ENCODE measurements around the gene NME1. TPM values are rescaled to one million over a fixed set of nuclear protein-coding genes. Genes with fewer than 3 reads are reported as not detected.

Gene NME1
- polyA plus RNA-seq, 1 donor from 2014 or later = 262 TPM

- Histone ChIP-seq H3K79me2 (replicated peaks; ENCODE audit: insufficient read depth, low read length) (no peaks in the 10 kb centered on the region), H3K9ac (ENCODE audit: low read length) (no peak overlapping the region), H3K9me2 (ENCODE audit: insufficient read depth, low read length) (no peaks in the 10 kb centered on the region), H4K20me1 (ENCODE audit: insufficient read depth) (no peaks in the 10 kb centered on the region), H3K9me3 (ENCODE audit: low read length) (no peaks in the 10 kb centered on the region), H3K36me3 (ENCODE audit: insufficient read depth, low read length) (peaks cover 17% of the 10 kb centered on the region), H3K27ac (ENCODE audit: low read length) (no peak overlapping the region), H2AFZ (ENCODE audit: low read depth, low read length) (no peak overlapping the region), H3K4me2 (ENCODE audit: low read length) (no peak overlapping the region), H3F3A (ENCODE audit: insufficient read depth, low read length, poor library complexity, severe bottlenecking) (no peaks in the 10 kb centered on the region), H3K27me3 (ENCODE audit: insufficient read depth, low read depth, low read length) (no peaks in the 10 kb centered on the region), H3K4me3 (ENCODE audit: low read length) (no peak overlapping the region)
- TF ChIP-seq EZH2 (IDR thresholded peaks at IDR 0.05; ENCODE audit: borderline replicate concordance, insufficient read depth, low read length, poor library complexity, severe bottlenecking) (no peak), TAF1 (IDR thresholded peaks at IDR 0.05; ENCODE audit: low read depth) (no peak), CTCF (IDR thresholded peaks at IDR 0.05; ENCODE audit: poor library complexity, severe bottlenecking) (no peak), MXI1 (conservative IDR thresholded peaks at IDR 0.05; ENCODE audit: poor library complexity, severe bottlenecking) (no peak), SMC3 (conservative IDR thresholded peaks at IDR 0.05; ENCODE audit: poor library complexity) (no peak), RAD21 (conservative IDR thresholded peaks at IDR 0.05) (no peak), EP300 (conservative IDR thresholded peaks at IDR 0.05; ENCODE audit: poor library complexity, severe bottlenecking) (no peak), POLR2AphosphoS5 (IDR thresholded peaks at IDR 0.05) (no peak), REST (IDR thresholded peaks at IDR 0.05; ENCODE audit: borderline replicate concordance) (no peak)
Observed at GRCh38 chr17:51180486-51180885, 27.1 kb downstream of the NME1 start.

- Histone ChIP-seq H4K20me1 (ENCODE audit: insufficient read depth) (no peaks in the 10 kb centered on the region), H3K27ac (ENCODE audit: low read length) (no peak overlapping the region), H3K36me3 (ENCODE audit: insufficient read depth, low read length) (peaks cover 18% of the 10 kb centered on the region), H3F3A (ENCODE audit: insufficient read depth, low read length, poor library complexity, severe bottlenecking) (no peaks in the 10 kb centered on the region), H3K4me2 (ENCODE audit: low read length) (no peak overlapping the region), H3K27me3 (ENCODE audit: insufficient read depth, low read depth, low read length) (no peaks in the 10 kb centered on the region), H3K9me2 (ENCODE audit: insufficient read depth, low read length) (no peaks in the 10 kb centered on the region), H3K9ac (ENCODE audit: low read length) (no peak overlapping the region), H3K9me3 (ENCODE audit: low read length) (no peaks in the 10 kb centered on the region), H3K4me3 (ENCODE audit: low read length) (no peak overlapping the region), H2AFZ (ENCODE audit: low read depth, low read length) (no peak overlapping the region), H3K79me2 (replicated peaks; ENCODE audit: insufficient read depth, low read length) (no peaks in the 10 kb centered on the region)
- TF ChIP-seq EP300 (conservative IDR thresholded peaks at IDR 0.05; ENCODE audit: poor library complexity, severe bottlenecking) = no peak
- no peak for TF ChIP-seq POLR2AphosphoS5 (IDR thresholded peaks at IDR 0.05)
- TF ChIP-seq EZH2 (IDR thresholded peaks at IDR 0.05; ENCODE audit: borderline replicate concordance, insufficient read depth, low read length, poor library complexity, severe bottlenecking) = no peak
- no peak for TF ChIP-seq MXI1 (conservative IDR thresholded peaks at IDR 0.05; ENCODE audit: poor library complexity, severe bottlenecking)
- no peak for TF ChIP-seq RAD21 (conservative IDR thresholded peaks at IDR 0.05)
- TF ChIP-seq CTCF (IDR thresholded peaks at IDR 0.05; ENCODE audit: poor library complexity, severe bottlenecking) = no peak
- no peak for TF ChIP-seq SMC3 (conservative IDR thresholded peaks at IDR 0.05; ENCODE audit: poor library complexity)
Observed at GRCh38 chr17:51184124-51184523, 30.8 kb downstream of the NME1 start.

Data from neural cell (in vitro differentiated cells).